ENCODE results near the gene TJAP1.

- peak; percentile 46 to 67 (median 62) for TF ChIP-seq CTCF (IDR thresholded peaks at IDR 0.05)
- TF ChIP-seq POLR2A (IDR thresholded peaks at IDR 0.05) = no peak
Measured at GRCh38 chr6:43496370-43497128, 19.2 kb downstream of the TJAP1 start.

Measured in adrenal gland (tissue), 5 donors.